Hepatocyte (in vitro differentiated cells): ENCODE measurements around the gene CALML3.

Source experiments
- EZH2 ChIP-seq: fragments of 200-600 bp; sonication (generic); IDR thresholded peaks from 2 replicates; pipeline ENCODE4 v1.6.1; 2016; ENCODE audit warnings: antibody characterized with exemption, mild to moderate bottlenecking, borderline replicate concordance
- EZH2phosphoT487 ChIP-seq: fragments of 200-600 bp; sonication (generic); IDR thresholded peaks from one replicate; pipeline ENCODE4 v1.6.1; 2018; ENCODE audit warnings: antibody characterized with exemption, mild to moderate bottlenecking, low read depth, moderate library complexity; ENCODE audit not compliant: unreplicated experiment, severe bottlenecking
- TF ChIP-seq, protein P1 (sequence below): fragments of 200-600 bp; sonication (generic); IDR thresholded peaks from 2 replicates; pipeline ENCODE4 v1.5.1; 2016; ENCODE audit warnings: antibody characterized with exemption, mild to moderate bottlenecking; ENCODE audit not compliant: poor library complexity

DNA sequence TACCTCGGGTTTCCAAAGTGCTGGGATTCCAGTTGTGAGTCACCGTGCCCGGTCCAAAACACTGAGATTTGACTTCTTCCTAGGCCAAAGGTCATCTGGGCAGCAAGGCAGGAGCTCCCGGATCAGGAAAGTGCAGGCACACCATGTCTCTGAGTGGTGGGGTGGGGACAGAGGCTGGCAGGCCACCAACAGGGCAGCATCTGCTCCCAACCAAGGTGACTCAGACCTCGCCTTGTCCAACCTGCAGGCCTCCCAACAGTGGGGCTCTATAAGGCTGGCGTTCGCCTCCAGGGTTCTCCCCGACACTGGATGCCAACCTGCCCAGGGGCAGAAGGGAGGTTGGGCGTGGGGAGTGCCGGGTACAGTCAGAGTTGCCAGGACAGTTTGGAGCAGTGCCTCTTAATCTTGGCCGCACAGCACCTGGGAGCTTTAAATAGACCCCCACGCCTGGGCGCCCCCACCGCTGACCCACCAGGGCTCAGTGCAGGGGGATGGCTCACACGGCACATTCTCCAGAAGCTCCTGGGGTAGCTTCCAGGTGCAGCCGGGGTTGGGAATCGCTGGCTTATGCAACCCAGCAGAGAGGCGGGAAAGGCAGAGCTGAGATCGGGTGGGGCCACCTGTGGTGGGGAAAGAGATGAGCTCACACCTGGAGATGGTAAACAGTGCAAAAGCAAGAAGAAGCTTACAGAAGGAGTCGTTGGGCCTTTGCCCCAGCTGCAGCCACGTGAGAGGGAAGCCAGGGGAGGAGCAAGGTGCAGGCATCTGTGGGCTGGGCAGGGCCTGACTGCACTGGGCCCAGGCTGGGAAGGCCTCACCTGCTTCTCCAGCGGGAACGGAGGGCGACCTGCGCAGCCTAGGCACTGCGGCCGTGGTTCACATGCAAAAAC, 36.2 kb upstream of the CALML3 start:
- TF ChIP-seq EZH2phosphoT487, result no peak
- TF ChIP-seq, protein P1, sequence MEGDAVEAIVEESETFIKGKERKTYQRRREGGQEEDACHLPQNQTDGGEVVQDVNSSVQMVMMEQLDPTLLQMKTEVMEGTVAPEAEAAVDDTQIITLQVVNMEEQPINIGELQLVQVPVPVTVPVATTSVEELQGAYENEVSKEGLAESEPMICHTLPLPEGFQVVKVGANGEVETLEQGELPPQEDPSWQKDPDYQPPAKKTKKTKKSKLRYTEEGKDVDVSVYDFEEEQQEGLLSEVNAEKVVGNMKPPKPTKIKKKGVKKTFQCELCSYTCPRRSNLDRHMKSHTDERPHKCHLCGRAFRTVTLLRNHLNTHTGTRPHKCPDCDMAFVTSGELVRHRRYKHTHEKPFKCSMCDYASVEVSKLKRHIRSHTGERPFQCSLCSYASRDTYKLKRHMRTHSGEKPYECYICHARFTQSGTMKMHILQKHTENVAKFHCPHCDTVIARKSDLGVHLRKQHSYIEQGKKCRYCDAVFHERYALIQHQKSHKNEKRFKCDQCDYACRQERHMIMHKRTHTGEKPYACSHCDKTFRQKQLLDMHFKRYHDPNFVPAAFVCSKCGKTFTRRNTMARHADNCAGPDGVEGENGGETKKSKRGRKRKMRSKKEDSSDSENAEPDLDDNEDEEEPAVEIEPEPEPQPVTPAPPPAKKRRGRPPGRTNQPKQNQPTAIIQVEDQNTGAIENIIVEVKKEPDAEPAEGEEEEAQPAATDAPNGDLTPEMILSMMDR, result no peak
- TF ChIP-seq EZH2, result no peak
